ENCODE data around the gene INTS3.

Gene INTS3

GRCh38 chr1:153789478-153790034 lies 61.7 kb downstream of the INTS3 start:
- peak; percentile 39 for DNase-seq (ENCODE audit: low read depth)
- peak overlapping the region; percentile 28 for H3K4me3 ChIP-seq (ENCODE audit: low read depth, low read length)
- TF ChIP-seq CTCF (IDR thresholded peaks at IDR 0.05; ENCODE audit: insufficient read depth, low read depth, low read length, missing control alignments): no peak

GRCh38 chr1:153790313-153790965 lies 62.6 kb downstream of the INTS3 start:
- TF ChIP-seq CTCF (IDR thresholded peaks at IDR 0.05; ENCODE audit: insufficient read depth, low read depth, low read length, missing control alignments): no peak
- DNase-seq (ENCODE audit: low read depth): peak; percentile 64
- H3K4me3 ChIP-seq (ENCODE audit: low read depth, low read length): peak overlapping the region; percentile 28

GRCh38 chr1:153790966-153791647 lies 63.3 kb downstream of the INTS3 start:
- H3K4me3 ChIP-seq (ENCODE audit: low read depth, low read length): peak overlapping the region; percentile 28
- TF ChIP-seq CTCF (IDR thresholded peaks at IDR 0.05; ENCODE audit: insufficient read depth, low read depth, low read length, missing control alignments): no peak
- peak; percentile 93 for DNase-seq (ENCODE audit: low read depth)

- TF ChIP-seq CTCF (IDR thresholded peaks at IDR 0.05; ENCODE audit: insufficient read depth, low read depth, low read length, missing control alignments): no peak
- DNase-seq (ENCODE audit: low read depth): peak; percentile 62
- H3K4me3 ChIP-seq (ENCODE audit: low read depth, low read length): peak overlapping the region; percentile 28
These were observed 63.9 kb downstream of the INTS3 start for GRCh38 chr1:153791648-153792253.

- TF ChIP-seq CTCF (IDR thresholded peaks at IDR 0.05; ENCODE audit: insufficient read depth, low read depth, low read length, missing control alignments): no peak
- DNase-seq (ENCODE audit: low read depth): no peak
These were observed 64.8 kb downstream of the INTS3 start for GRCh38 chr1:153792631-153793041.

GRCh38 chr1:153793261-153793972 lies 65.6 kb downstream of the INTS3 start:
- no peak overlapping the region for H3K4me3 ChIP-seq (ENCODE audit: low read depth, low read length)
- TF ChIP-seq CTCF (IDR thresholded peaks at IDR 0.05; ENCODE audit: insufficient read depth, low read depth, low read length, missing control alignments): no peak
- no peak for DNase-seq (ENCODE audit: low read depth)

More at GRCh38 chr1:153792631-153793041, 64.8 kb downstream of the INTS3 start:
- no peak overlapping the region for H3K4me3 ChIP-seq (ENCODE audit: low read depth, low read length)
